Natural killer cell (primary cell): ENCODE results near the gene VSTM2B. TPM values are rescaled to one million over a fixed set of nuclear protein-coding genes. Genes with fewer than 3 reads are reported as not detected.

ENCODE experiments used
- ATAC-seq, 3 donors: fragments of 150-1000 bp in 2 of 3; fragments of 200-7000 bp in 1 of 3; cut with Tn5 transposase; 1 replicate in 1 of 3; 2 replicates in 2 of 3; pipeline ENCODE4 v1.10.0; 2021; ENCODE audit warnings: mild to moderate bottlenecking in 2 of 3, moderate library complexity in 2 of 3
- DNase-seq, 2 donors: peaks; one replicate each; pipeline versions ENCODE4 v3.0.0 to v3.0.0-alpha.2; 2013 to 2021; ENCODE audit warnings: mixed read lengths in 1 of 2
- H3K27ac ChIP-seq: one replicate; pipeline ENCODE4 v1.5.1; 2013; ENCODE audit warnings: mild to moderate bottlenecking, low read length
- H3K27me3 ChIP-seq: one replicate; pipeline ENCODE4 v1.6.1; 2013; ENCODE audit warnings: low read length; ENCODE audit not compliant: control insufficient read depth, insufficient read depth
- H3K36me3 ChIP-seq: one replicate; pipeline ENCODE4 v1.6.1; 2013; ENCODE audit warnings: low read length; ENCODE audit not compliant: control insufficient read depth, insufficient read depth
- H3K4me1 ChIP-seq: one replicate; pipeline ENCODE4 v1.6.1; 2013; ENCODE audit warnings: low read length; ENCODE audit not compliant: control insufficient read depth, insufficient read depth
- H3K4me3 ChIP-seq: one replicate; pipeline ENCODE4 v1.5.1; 2013; ENCODE audit warnings: low read length
- H3K9me3 ChIP-seq: one replicate; pipeline ENCODE4 v1.6.1; 2013; ENCODE audit warnings: low read length; ENCODE audit not compliant: control insufficient read depth, insufficient read depth
- H3K27ac Mint-ChIP-seq, 2 donors: one replicate each; pipeline ENCODE4 v1.8.0; 2022; ENCODE audit warnings: mild to moderate bottlenecking in 2 of 2, mixed read lengths in 2 of 2, moderate library complexity in 1 of 2
- H3K27me3 Mint-ChIP-seq, 2 donors: one replicate each; pipeline ENCODE4 v1.8.0; 2022; ENCODE audit warnings: low read depth in 2 of 2, mixed read lengths in 2 of 2
- H3K36me3 Mint-ChIP-seq: one replicate; pipeline ENCODE4 v1.8.0; 2022; ENCODE audit warnings: mixed read lengths
- H3K4me1 Mint-ChIP-seq, 2 donors: one replicate each; pipeline ENCODE4 v1.8.0; 2022; ENCODE audit warnings: mixed read lengths in 2 of 2
- H3K4me3 Mint-ChIP-seq: one replicate; pipeline ENCODE4 v1.8.0; 2022; ENCODE audit warnings: mild to moderate bottlenecking, moderate library complexity, mixed read lengths
- H3K9me3 Mint-ChIP-seq, 2 donors: one replicate each; pipeline ENCODE4 v1.8.0; 2022; ENCODE audit warnings: mixed read lengths in 2 of 2
- WGBS: methylation state at CpG from one replicate; pipeline ENCODE4 v1.1.7; 2013; ENCODE audit warnings: missing lambda C conversion rate; ENCODE audit not compliant: insufficient coverage; 5-methylcytosine and 5-hydroxymethylcytosine counted together
- intact Hi-C: fragments of 100-400 bp; cut with micrococcal nuclease; formaldehyde crosslinking; loops from one replicate; pipeline ENCODE4 v1.14.2; 2022
- total RNA-seq, 4 donors: library from RNA; stranded (reverse); fragments of 120-200 nt in 1 of 4; gene quantifications; one replicate each; pipeline versions ENCODE4 v1.2.3 to v1.2.4, GENCODE V29; 2013 to 2022
- TF ChIP-seq, protein P1 (sequence below): fragments of 200-600 bp; IDR thresholded peaks from one replicate; pipeline ENCODE4 v1.8.0; 2022; ENCODE audit warnings: antibody characterized with exemption

Gene VSTM2B
- total RNA-seq, 3 donors from 2014 or later (not counting 1 experiment from before 2014, with no cell fraction given), result not detected

GRCh38 chr19:29540114-29540513, 14.3 kb downstream of the VSTM2B start:
- intact Hi-C loops, result no loop called here
- no peaks in the 10 kb centered on the region for H3K27me3 Mint-ChIP-seq
- TF ChIP-seq, protein P1, sequence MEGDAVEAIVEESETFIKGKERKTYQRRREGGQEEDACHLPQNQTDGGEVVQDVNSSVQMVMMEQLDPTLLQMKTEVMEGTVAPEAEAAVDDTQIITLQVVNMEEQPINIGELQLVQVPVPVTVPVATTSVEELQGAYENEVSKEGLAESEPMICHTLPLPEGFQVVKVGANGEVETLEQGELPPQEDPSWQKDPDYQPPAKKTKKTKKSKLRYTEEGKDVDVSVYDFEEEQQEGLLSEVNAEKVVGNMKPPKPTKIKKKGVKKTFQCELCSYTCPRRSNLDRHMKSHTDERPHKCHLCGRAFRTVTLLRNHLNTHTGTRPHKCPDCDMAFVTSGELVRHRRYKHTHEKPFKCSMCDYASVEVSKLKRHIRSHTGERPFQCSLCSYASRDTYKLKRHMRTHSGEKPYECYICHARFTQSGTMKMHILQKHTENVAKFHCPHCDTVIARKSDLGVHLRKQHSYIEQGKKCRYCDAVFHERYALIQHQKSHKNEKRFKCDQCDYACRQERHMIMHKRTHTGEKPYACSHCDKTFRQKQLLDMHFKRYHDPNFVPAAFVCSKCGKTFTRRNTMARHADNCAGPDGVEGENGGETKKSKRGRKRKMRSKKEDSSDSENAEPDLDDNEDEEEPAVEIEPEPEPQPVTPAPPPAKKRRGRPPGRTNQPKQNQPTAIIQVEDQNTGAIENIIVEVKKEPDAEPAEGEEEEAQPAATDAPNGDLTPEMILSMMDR, result no peak
- no peaks in the 10 kb centered on the region for H3K27me3 ChIP-seq
- ATAC-seq (no peak), DNase-seq (no peak)
- no peaks in the 10 kb centered on the region for H3K4me1 ChIP-seq
- H3K9me3 Mint-ChIP-seq, result no peaks in the 10 kb centered on the region
- no peaks in the 10 kb centered on the region for H3K9me3 ChIP-seq
- 65% methylated on average over 1 of the region's 1 CpG for WGBS
- no peaks in the 10 kb centered on the region for H3K36me3 ChIP-seq
- H3K27ac Mint-ChIP-seq, result no peak overlapping the region
- no peaks in the 10 kb centered on the region for H3K4me1 Mint-ChIP-seq
- H3K4me3 ChIP-seq, result no peak overlapping the region
- H3K4me3 Mint-ChIP-seq, result no peak overlapping the region
- no peak overlapping the region for H3K27ac ChIP-seq
- no peaks in the 10 kb centered on the region for H3K36me3 Mint-ChIP-seq

DNA sequence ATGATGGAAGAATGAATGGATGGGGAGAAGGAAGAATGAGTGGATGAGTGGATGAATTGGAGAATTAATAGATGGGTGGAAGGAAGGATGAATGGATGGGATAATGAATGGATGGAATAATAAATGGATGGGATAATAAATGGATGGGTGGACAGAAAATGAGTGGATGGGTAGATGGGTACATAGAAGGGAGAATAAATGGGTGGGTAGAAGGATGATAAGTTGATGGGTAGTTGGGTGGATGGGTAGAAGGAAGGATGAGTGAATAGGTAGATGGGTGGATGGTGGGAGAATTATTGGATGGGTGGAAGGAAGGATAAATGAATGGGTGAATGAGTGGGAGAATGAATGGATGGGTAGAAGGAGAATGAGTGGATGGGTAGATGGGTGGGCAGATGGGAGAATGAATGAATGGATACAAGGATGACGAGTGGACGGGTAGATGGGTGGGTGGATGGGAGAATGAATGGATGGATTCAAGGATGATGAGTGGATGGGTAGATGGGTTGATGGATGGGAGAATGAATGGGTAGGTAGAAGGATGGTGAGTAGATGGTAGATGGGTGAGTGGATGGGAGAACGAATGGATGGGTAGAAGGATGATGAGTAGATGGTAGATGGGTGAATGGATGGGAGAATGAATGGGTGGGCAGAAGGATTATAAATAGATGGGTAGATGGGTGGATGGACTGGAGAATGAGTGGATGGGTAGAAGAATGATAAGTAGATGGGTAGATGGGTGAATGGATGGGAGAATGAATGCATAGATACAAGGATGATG, 15.9 kb downstream of the VSTM2B start:
- no peaks in the 10 kb centered on the region for H3K4me1 Mint-ChIP-seq
- no peak overlapping the region for H3K27ac Mint-ChIP-seq
- H3K9me3 ChIP-seq, result no peaks in the 10 kb centered on the region
- intact Hi-C loops, result no loop called here
- no peaks in the 10 kb centered on the region for H3K27me3 ChIP-seq
- ATAC-seq (no peak), DNase-seq (no peak)
- no peaks in the 10 kb centered on the region for H3K4me1 ChIP-seq
- no peak overlapping the region for H3K4me3 Mint-ChIP-seq
- H3K36me3 Mint-ChIP-seq, result no peaks in the 10 kb centered on the region
- WGBS, result 88% methylated on average over 3 of the region's 3 CpGs
- no peaks in the 10 kb centered on the region for H3K27me3 Mint-ChIP-seq
- H3K36me3 ChIP-seq, result no peaks in the 10 kb centered on the region
- no peaks in the 10 kb centered on the region for H3K9me3 Mint-ChIP-seq
- TF ChIP-seq, protein P1, result no peak
- no peak overlapping the region for H3K4me3 ChIP-seq
- H3K27ac ChIP-seq, result no peak overlapping the region

DNA sequence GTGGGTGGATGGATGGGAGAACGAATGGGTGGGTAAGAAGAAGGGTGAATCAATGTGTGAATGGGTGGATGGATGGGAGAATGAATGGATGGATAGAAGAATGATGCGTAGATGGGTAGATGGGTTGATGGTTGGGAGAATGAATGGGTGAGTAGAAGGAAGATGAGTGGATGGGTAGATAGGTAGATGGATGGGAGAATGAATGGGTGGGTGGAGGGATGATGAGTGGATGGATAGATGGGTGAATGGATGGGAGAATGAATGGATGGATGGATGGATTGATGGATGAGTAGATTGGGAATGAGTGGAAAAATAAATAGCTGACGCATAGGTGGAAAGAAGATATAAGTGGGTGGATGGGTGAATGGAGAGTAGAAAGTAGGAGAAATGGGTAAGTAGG, 16.5 kb downstream of the VSTM2B start:
- no peaks in the 10 kb centered on the region for H3K4me1 Mint-ChIP-seq
- H3K36me3 ChIP-seq, result no peaks in the 10 kb centered on the region
- TF ChIP-seq, protein P1, result no peak
- no peak overlapping the region for H3K27ac Mint-ChIP-seq
- WGBS, result 69% methylated on average over 3 of the region's 3 CpGs
- H3K27ac ChIP-seq, result no peak overlapping the region
- H3K4me3 ChIP-seq, result no peak overlapping the region
- H3K27me3 Mint-ChIP-seq, result peaks cover 0 to 3% of the 10 kb centered on the region in 2 donors
- no peak overlapping the region for H3K4me3 Mint-ChIP-seq
- ATAC-seq, result no peak
- H3K36me3 Mint-ChIP-seq, result no peaks in the 10 kb centered on the region
- no peaks in the 10 kb centered on the region for H3K27me3 ChIP-seq
- no peaks in the 10 kb centered on the region for H3K9me3 Mint-ChIP-seq
- H3K4me1 ChIP-seq, result no peaks in the 10 kb centered on the region
- no peak for DNase-seq
- intact Hi-C loops, result no loop called here
- no peaks in the 10 kb centered on the region for H3K9me3 ChIP-seq

DNA sequence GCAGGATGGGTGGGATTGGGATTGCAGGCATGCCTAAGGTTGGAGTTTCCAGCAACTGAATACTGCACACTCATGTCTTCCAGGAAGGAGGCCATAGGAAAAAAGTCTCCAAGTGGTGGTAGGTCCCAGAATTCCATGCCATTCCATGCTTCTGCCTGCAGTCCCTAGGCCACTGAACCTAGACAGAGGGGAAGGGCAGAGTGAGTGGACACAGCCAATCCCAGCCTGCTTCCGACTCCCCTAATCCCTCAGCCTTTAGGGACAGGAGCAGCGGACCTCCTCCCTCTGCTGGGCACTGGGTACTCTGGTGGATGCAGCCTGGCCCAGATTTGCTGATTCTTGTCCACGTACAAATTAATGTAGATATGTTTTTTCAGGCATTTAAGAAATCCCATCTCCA, 17.0 kb downstream of the VSTM2B start:
- Histone ChIP-seq H3K36me3 (no peaks in the 10 kb centered on the region), H3K27ac (no peak overlapping the region), H3K4me3 (no peak overlapping the region), H3K27me3 (no peaks in the 10 kb centered on the region), H3K9me3 (no peaks in the 10 kb centered on the region), H3K4me1 (no peaks in the 10 kb centered on the region)
- 65% methylated on average over 3 of the region's 3 CpGs for WGBS
- Mint-ChIP-seq H3K36me3 (no peaks in the 10 kb centered on the region), H3K4me3 (no peak overlapping the region), H3K9me3 (no peaks in the 10 kb centered on the region), H3K27ac (no peak overlapping the region), H3K4me1 (no peaks in the 10 kb centered on the region), H3K27me3 (peaks cover 0 to 8% of the 10 kb centered on the region in 2 donors)
- TF ChIP-seq, protein P1, result no peak
- DNase-seq, result no peak
- ATAC-seq, result no peak
- intact Hi-C loops, result no loop called here
